Naive thymus-derived CD4-positive, alpha-beta T cell (primary cell): Measurements from ENCODE around the gene TBC1D1. TPM values are rescaled to one million over a fixed set of nuclear protein-coding genes. Genes with fewer than 3 reads are reported as not detected.

Experiments used
- ATAC-seq: fragments of 150-1000 bp; cut with Tn5 transposase; 2 replicates; pipeline ENCODE4 v1.10.0; 2021; ENCODE audit warnings: mild to moderate bottlenecking, moderate library complexity
- CTCF ChIA-PET: fragments of 350-600 bp; sonication (Branson Sonifier 250); formaldehyde crosslinking; loops from one replicate; lab custom pipeline; 2021; ENCODE audit warnings: antibody characterized with exemption; lab: Charles Lee
- POLR2A ChIA-PET: fragments of 350-600 bp; sonication (Branson Sonifier 250); formaldehyde crosslinking; loops from one replicate; lab custom pipeline; 2021; ENCODE audit warnings: antibody characterized with exemption, inconsistent platforms; lab: Charles Lee
- DNase-seq, 9 donors: peaks; one replicate each; pipeline versions ENCODE4 v3.0.0 to v3.0.0-alpha.2; 2020 to 2022; ENCODE audit warnings: mixed read lengths in 1 of 9
- H3K27ac ChIP-seq: one replicate; pipeline ENCODE4 v1.7.0; 2013; ENCODE audit warnings: mild to moderate bottlenecking, low read depth, low read length, moderate library complexity
- H3K27me3 ChIP-seq, 2 donors: one replicate each; pipeline ENCODE4 v1.7.0; 2013; ENCODE audit warnings: low read length in 2 of 2, mild to moderate bottlenecking in 2 of 2, moderate library complexity in 2 of 2; ENCODE audit not compliant: control insufficient read depth in 2 of 2, insufficient read depth in 2 of 2
- H3K36me3 ChIP-seq, 3 experiments: 1 replicate in 2 of 3; 2 replicates in 1 of 3; pipeline ENCODE4 v1.7.0; 2013; ENCODE audit warnings: low read length in 3 of 3, mild to moderate bottlenecking in 3 of 3, moderate library complexity in 1 of 3; ENCODE audit not compliant: insufficient read depth in 3 of 3, control insufficient read depth in 2 of 3
- H3K4me1 ChIP-seq, 2 donors: one replicate each; pipeline ENCODE4 v1.7.0; 2013; ENCODE audit warnings: low read length in 2 of 2, mild to moderate bottlenecking in 2 of 2, moderate library complexity in 1 of 2; ENCODE audit not compliant: control insufficient read depth in 2 of 2, insufficient read depth in 2 of 2
- H3K4me3 ChIP-seq: 2 replicates; pipeline ENCODE4 v1.7.0; 2013; ENCODE audit warnings: mild to moderate bottlenecking, low read length
- H3K9me3 ChIP-seq, 3 experiments: 1 replicate in 2 of 3; 2 replicates in 1 of 3; pipeline ENCODE4 v1.7.0; 2013; ENCODE audit warnings: low read length in 3 of 3; ENCODE audit not compliant: control insufficient read depth in 2 of 3
- H3K27ac Mint-ChIP-seq, 9 donors: one replicate each; pipeline ENCODE4 v1.8.0; 2020 to 2022; ENCODE audit warnings: mixed read lengths in 9 of 9, mild to moderate bottlenecking in 8 of 9, moderate library complexity in 5 of 9, inconsistent platforms in 2 of 9
- H3K27me3 Mint-ChIP-seq, 5 donors: one replicate each; pipeline ENCODE4 v1.8.0; 2021 to 2022; ENCODE audit warnings: mixed read lengths in 5 of 5, mild to moderate bottlenecking in 1 of 5
- H3K36me3 Mint-ChIP-seq, 5 donors: one replicate each; pipeline ENCODE4 v1.8.0; 2020 to 2022; ENCODE audit warnings: mixed read lengths in 5 of 5, mild to moderate bottlenecking in 3 of 5, inconsistent platforms in 1 of 5
- H3K4me1 Mint-ChIP-seq, 7 donors: one replicate each; pipeline ENCODE4 v1.8.0; 2020 to 2022; ENCODE audit warnings: mixed read lengths in 7 of 7, mild to moderate bottlenecking in 3 of 7, inconsistent platforms in 1 of 7
- H3K4me3 Mint-ChIP-seq, 10 donors: one replicate each; pipeline ENCODE4 v1.8.0; 2020 to 2022; ENCODE audit warnings: mild to moderate bottlenecking in 10 of 10, mixed read lengths in 10 of 10, moderate library complexity in 6 of 10, inconsistent platforms in 2 of 10
- H3K9me3 Mint-ChIP-seq, 11 donors: one replicate each; pipeline ENCODE4 v1.8.0; 2020 to 2022; ENCODE audit warnings: mixed read lengths in 11 of 11, mild to moderate bottlenecking in 4 of 11, inconsistent platforms in 1 of 11, moderate library complexity in 1 of 11
- intact Hi-C, 2 donors: fragments of 100-400 bp; cut with micrococcal nuclease; formaldehyde crosslinking; loops; one replicate each; pipeline ENCODE4 v1.15.1; 2023
- polyA plus RNA-seq, 2 donors: library from polyadenylated mRNA; unstranded; fragments of 300-500 nt; fragmentation: Illumina TruSeq; gene quantifications; one replicate each; pipeline ENCODE4 v1.2.3, GENCODE V29; 2021
- total RNA-seq, 6 experiments: library from RNA in 5 of 6; stranded (reverse) in 5 of 6; gene quantifications; 1 replicate in 5 of 6; 2 replicates in 1 of 6; pipeline ENCODE4 v1.2.3 and lab custom pipeline; 2021 to 2026

The TBC1D1 gene
- total and polyA plus RNA-seq, 7 experiments from 2014 or later, result 19.4 to 66.8 (median 46.9) TPM

- peaks cover 3 to 63% (median 32%) of the 10 kb centered on the region in 5 donors for H3K36me3 Mint-ChIP-seq
Measured at GRCh38 chr4:38107818-38108217, 216.9 kb downstream of the TBC1D1 start.

GRCh38 chr4:38109370-38109769 lies 218.5 kb downstream of the TBC1D1 start:
- no peaks in the 10 kb centered on the region for H3K9me3 Mint-ChIP-seq
- Histone ChIP-seq H3K27me3 (no peaks in the 10 kb centered on the region), H3K4me3 (no peak overlapping the region), H3K36me3 (peaks cover 0 to 56% (median 0%) of the 10 kb centered on the region in 3 experiments), H3K4me1 (no peaks in the 10 kb centered on the region), H3K9me3 (no peaks in the 10 kb centered on the region), H3K27ac (no peak overlapping the region)
- ChIA-PET CTCF (no interaction called here), POLR2A (no interaction called here)
- no peaks in the 10 kb centered on the region for H3K27me3 Mint-ChIP-seq
- ATAC-seq (no peak), DNase-seq (no peak)
- no peak overlapping the region for H3K4me3 Mint-ChIP-seq
- intact Hi-C loops, result no loop called here
- peaks cover 0 to 15% (median 5%) of the 10 kb centered on the region in 7 donors for H3K4me1 Mint-ChIP-seq
- peaks cover 3 to 52% (median 22%) of the 10 kb centered on the region in 5 donors for H3K36me3 Mint-ChIP-seq
- H3K27ac Mint-ChIP-seq, result peak overlapping the region in 3 of 9 donors; percentile 10 to 59 (median 43)

More at GRCh38 chr4:38107818-38108217, 216.9 kb downstream of the TBC1D1 start:
- Mint-ChIP-seq H3K4me1 (peaks cover 0 to 15% (median 5%) of the 10 kb centered on the region in 7 donors), H3K27me3 (no peaks in the 10 kb centered on the region), H3K4me3 (no peak overlapping the region), H3K9me3 (no peaks in the 10 kb centered on the region), H3K27ac (no peak overlapping the region)
- peaks cover 0 to 52% (median 3%) of the 10 kb centered on the region in 3 experiments for H3K36me3 ChIP-seq
- H3K4me3 ChIP-seq, result no peak overlapping the region
- no peaks in the 10 kb centered on the region for H3K4me1 ChIP-seq
- DNase-seq, result no peak
- POLR2A ChIA-PET, result no interaction called here
- intact Hi-C loops, result no loop called here
- H3K27me3 ChIP-seq, result no peaks in the 10 kb centered on the region
- no peak overlapping the region for H3K27ac ChIP-seq
- no peak for ATAC-seq
- CTCF ChIA-PET, result no interaction called here
- no peaks in the 10 kb centered on the region for H3K9me3 ChIP-seq

GRCh38 chr4:38109896-38110295 lies 219.0 kb downstream of the TBC1D1 start:
- intact Hi-C loops, result no loop called here
- Mint-ChIP-seq H3K4me1 (peaks cover 0 to 15% (median 5%) of the 10 kb centered on the region in 7 donors), H3K9me3 (no peaks in the 10 kb centered on the region), H3K27ac (peak overlapping the region in 3 of 9 donors; percentile 10 to 59 (median 57)), H3K27me3 (no peaks in the 10 kb centered on the region), H3K4me3 (no peak overlapping the region), H3K36me3 (peaks cover 3 to 50% (median 26%) of the 10 kb centered on the region in 5 donors)
- CTCF ChIA-PET, result no interaction called here
- DNase-seq (no peak), ATAC-seq (no peak)
- no peaks in the 10 kb centered on the region for H3K4me1 ChIP-seq
- H3K27me3 ChIP-seq, result no peaks in the 10 kb centered on the region
- no peak overlapping the region for H3K4me3 ChIP-seq
- no peak overlapping the region for H3K27ac ChIP-seq
- POLR2A ChIA-PET, result no interaction called here
- H3K36me3 ChIP-seq, result peaks cover 0 to 58% (median 0%) of the 10 kb centered on the region in 3 experiments
- no peaks in the 10 kb centered on the region for H3K9me3 ChIP-seq

- POLR2A ChIA-PET, result no interaction called here
- Mint-ChIP-seq H3K27ac (peak overlapping the region in 2 of 9 donors; percentile 39 to 68), H3K27me3 (no peaks in the 10 kb centered on the region)
Measured at GRCh38 chr4:38111024-38111423, 220.1 kb downstream of the TBC1D1 start.

GRCh38 chr4:38111717-38112116 lies 220.8 kb downstream of the TBC1D1 start:
- ATAC-seq (no peak), DNase-seq (no peak)
- ChIA-PET CTCF (interaction anchor here (0.6 to 1.3 kb wide), 2 partner anchors 49 to 620 kb away, joined by 3 to 4 read pairs; no protein-coding TSS in a partner anchor), POLR2A (no interaction called here)
- Mint-ChIP-seq H3K9me3 (no peaks in the 10 kb centered on the region), H3K4me3 (no peak overlapping the region), H3K4me1 (peaks cover 0 to 9% (median 0%) of the 10 kb centered on the region in 7 donors), H3K27me3 (no peaks in the 10 kb centered on the region), H3K27ac (peak overlapping the region in 1 of 9 donors; percentile 55), H3K36me3 (peaks cover 3 to 43% (median 26%) of the 10 kb centered on the region in 5 donors)
- intact Hi-C loops, result no loop called here
- Histone ChIP-seq H3K4me3 (no peak overlapping the region), H3K4me1 (no peaks in the 10 kb centered on the region), H3K9me3 (no peaks in the 10 kb centered on the region), H3K36me3 (peaks cover 0 to 52% (median 0%) of the 10 kb centered on the region in 3 experiments), H3K27ac (no peak overlapping the region), H3K27me3 (no peaks in the 10 kb centered on the region)

More at GRCh38 chr4:38111024-38111423, 220.1 kb downstream of the TBC1D1 start:
- H3K27me3 ChIP-seq, result no peaks in the 10 kb centered on the region
- Mint-ChIP-seq H3K36me3 (peaks cover 3 to 44% (median 26%) of the 10 kb centered on the region in 5 donors), H3K4me1 (peaks cover 0 to 9% (median 4%) of the 10 kb centered on the region in 7 donors), H3K9me3 (no peaks in the 10 kb centered on the region), H3K4me3 (no peak overlapping the region)
- no peaks in the 10 kb centered on the region for H3K9me3 ChIP-seq
- DNase-seq, result no peak
- CTCF ChIA-PET, result interaction anchor here (1.3 kb wide), 1 partner anchor 620 kb away, joined by 3 read pairs; no protein-coding TSS in a partner anchor
- no peak for ATAC-seq
- intact Hi-C loops, result no loop called here
- no peak overlapping the region for H3K4me3 ChIP-seq
- peaks cover 0 to 52% (median 0%) of the 10 kb centered on the region in 3 experiments for H3K36me3 ChIP-seq
- no peaks in the 10 kb centered on the region for H3K4me1 ChIP-seq
- no peak overlapping the region for H3K27ac ChIP-seq

- Histone ChIP-seq H3K9me3 (no peaks in the 10 kb centered on the region), H3K4me3 (no peak overlapping the region), H3K27ac (no peak overlapping the region), H3K36me3 (peaks cover 0 to 56% (median 0%) of the 10 kb centered on the region in 3 experiments), H3K4me1 (no peaks in the 10 kb centered on the region), H3K27me3 (no peaks in the 10 kb centered on the region)
- peaks cover 0 to 5% (median 0%) of the 10 kb centered on the region in 7 donors for H3K4me1 Mint-ChIP-seq
- DNase-seq (no peak), ATAC-seq (no peak)
- H3K9me3 Mint-ChIP-seq, result no peaks in the 10 kb centered on the region
- CTCF ChIA-PET, result interaction anchor here (0.9 kb wide), 1 partner anchor 51 kb away, joined by 3 read pairs; no protein-coding TSS in a partner anchor
- peak overlapping the region in 3 of 9 donors; percentile 14 to 36 (median 31) for H3K27ac Mint-ChIP-seq
- H3K36me3 Mint-ChIP-seq, result peaks cover under 1 to 48% (median 18%) of the 10 kb centered on the region in 5 donors
- intact Hi-C loops, result no loop called here
- H3K27me3 Mint-ChIP-seq, result no peaks in the 10 kb centered on the region
- POLR2A ChIA-PET, result no interaction called here
- no peak overlapping the region for H3K4me3 Mint-ChIP-seq
Measured at GRCh38 chr4:38113132-38113531, 222.2 kb downstream of the TBC1D1 start.
